Suprapubic skin (tissue), 4 donors: ENCODE data around the gene TRIM22. TPM values are rescaled to one million over a fixed set of nuclear protein-coding genes. Genes with fewer than 3 reads are reported as not detected.

Experiments used
- DNase-seq, 2 donors: peaks; one replicate each; pipeline ENCODE4 v3.0.0-alpha.2; 2019; ENCODE audit warnings: low spot score in 2 of 2
- H3K27ac ChIP-seq: fragments of 200-600 bp; sonication (generic); one replicate; pipeline ENCODE4 v1.5.1; 2019
- H3K27me3 ChIP-seq: fragments of 200-600 bp; sonication (generic); one replicate; pipeline ENCODE4 v1.5.1; 2019
- H3K36me3 ChIP-seq: fragments of 200-600 bp; sonication (generic); one replicate; pipeline ENCODE4 v1.5.1; 2019
- H3K4me1 ChIP-seq: fragments of 200-600 bp; sonication (generic); one replicate; pipeline ENCODE4 v1.5.1; 2019
- H3K4me3 ChIP-seq: fragments of 200-600 bp; sonication (generic); one replicate; pipeline ENCODE4 v1.5.1; 2019; ENCODE audit warnings: mild to moderate bottlenecking
- H3K9me3 ChIP-seq: fragments of 200-600 bp; sonication (generic); one replicate; pipeline ENCODE4 v1.5.1; 2019
- CTCF ChIP-seq, 2 donors: fragments of 200-600 bp in 1 of 2; fragments of 450-650 bp in 1 of 2; sonication (generic) in 1 of 2; IDR thresholded peaks; one replicate each; pipeline ENCODE4 v1.5.1; 2016 to 2019; ENCODE audit warnings: antibody characterized with exemption in 2 of 2, mild to moderate bottlenecking in 1 of 2, moderate library complexity in 1 of 2
- EP300 ChIP-seq: sonication (generic); formaldehyde crosslinking; IDR thresholded peaks from one replicate; pipeline ENCODE4 v1.6.1; 2017; ENCODE audit warnings: antibody characterized with exemption
- POLR2A ChIP-seq, 2 donors: fragments of 450-650 bp; IDR thresholded peaks; one replicate each; pipeline ENCODE4 v1.6.1; 2017; ENCODE audit warnings: antibody characterized with exemption in 2 of 2, mild to moderate bottlenecking in 2 of 2, moderate library complexity in 2 of 2
- POLR2AphosphoS5 ChIP-seq, 3 donors: sonication (generic); formaldehyde crosslinking; IDR thresholded peaks; one replicate each; pipeline ENCODE4 v1.6.1; 2017; ENCODE audit warnings: antibody characterized with exemption in 3 of 3
- WGBS: methylation state at CpG from one replicate; pipeline ENCODE4 v1.1.5; 2018; 5-methylcytosine and 5-hydroxymethylcytosine counted together
- total RNA-seq, 4 donors: library from RNA; depleted of rRNA; stranded (reverse); fragments of >200 nt; gene quantifications; one replicate each; pipeline ENCODE4 v1.1.0, GENCODE V29; 2016

The TRIM22 gene
- total RNA-seq, 4 donors from 2014 or later: 8.5 to 20.3 (median 13.6) TPM

- Histone ChIP-seq H3K27me3 (no peaks in the 10 kb centered on the region), H3K36me3 (no peaks in the 10 kb centered on the region), H3K27ac (no peak within 1 kb of the TSS), H3K9me3 (no peaks in the 10 kb centered on the region), H3K4me1 (no peaks in the 10 kb centered on the region), H3K4me3 (no peak within 1 kb of the TSS)
- no peak for DNase-seq
- WGBS: 59% methylated on average over 1 of the region's 1 CpG
- TF ChIP-seq POLR2AphosphoS5 (IDR thresholded peaks at IDR 0.05): no peak
- no peak for TF ChIP-seq CTCF (IDR thresholded peaks at IDR 0.05)
- no peak for TF ChIP-seq EP300
- TF ChIP-seq POLR2A (IDR thresholded peaks at IDR 0.05): no peak
Observed at GRCh38 chr11:5736396-5736795, 46.8 kb downstream of the TRIM22 start, which contains the start of gene OR56B1. Gene OR56B1 (plus strand): TSS chr11:5736448. CDS start chr11:5736517, 69 bp downstream.

GRCh38 chr11:5737091-5737490 is 47.5 kb downstream of the TRIM22 start:
- Histone ChIP-seq H3K4me1 (no peaks in the 10 kb centered on the region), H3K4me3 (no peak overlapping the region)
- no peak for TF ChIP-seq POLR2A (IDR thresholded peaks at IDR 0.05)
- no peak for TF ChIP-seq EP300
- no peak for TF ChIP-seq CTCF (IDR thresholded peaks at IDR 0.05)
- TF ChIP-seq POLR2AphosphoS5 (IDR thresholded peaks at IDR 0.05): no peak

GRCh38 chr11:5737670-5738392 is 48.2 kb downstream of the TRIM22 start:
- Histone ChIP-seq H3K27me3 (no peaks in the 10 kb centered on the region), H3K27ac (no peak overlapping the region)
- WGBS: 88% methylated on average over 6 of the region's 6 CpGs

More at GRCh38 chr11:5737091-5737490, 47.5 kb downstream of the TRIM22 start:
- no peak for DNase-seq
- no peaks in the 10 kb centered on the region for H3K36me3 ChIP-seq
- no peaks in the 10 kb centered on the region for H3K27me3 ChIP-seq
- H3K27ac ChIP-seq: no peak overlapping the region
- H3K9me3 ChIP-seq: no peaks in the 10 kb centered on the region

GRCh38 chr11:5738431-5738830 is 48.8 kb downstream of the TRIM22 start:
- WGBS: 42% methylated on average over 1 of the region's 1 CpG
- H3K9me3 ChIP-seq: no peaks in the 10 kb centered on the region
- no peak for DNase-seq
- no peak overlapping the region for H3K4me3 ChIP-seq
- no peaks in the 10 kb centered on the region for H3K4me1 ChIP-seq
- H3K27me3 ChIP-seq: no peaks in the 10 kb centered on the region
- TF ChIP-seq POLR2A (IDR thresholded peaks at IDR 0.05) (no peak), POLR2AphosphoS5 (IDR thresholded peaks at IDR 0.05) (no peak), CTCF (IDR thresholded peaks at IDR 0.05) (no peak), EP300 (no peak)
- H3K36me3 ChIP-seq: no peaks in the 10 kb centered on the region
- H3K27ac ChIP-seq: no peak overlapping the region

More at GRCh38 chr11:5737670-5738392, 48.2 kb downstream of the TRIM22 start:
- no peak for TF ChIP-seq CTCF (IDR thresholded peaks at IDR 0.05)
- no peak for TF ChIP-seq POLR2AphosphoS5 (IDR thresholded peaks at IDR 0.05)
- no peak for TF ChIP-seq EP300
- no peak for TF ChIP-seq POLR2A (IDR thresholded peaks at IDR 0.05)
- Histone ChIP-seq H3K4me3 (no peak overlapping the region), H3K4me1 (no peaks in the 10 kb centered on the region), H3K36me3 (no peaks in the 10 kb centered on the region), H3K9me3 (no peaks in the 10 kb centered on the region)
- no peak for DNase-seq

- WGBS: 71% methylated on average over 3 of the region's 3 CpGs
- no peak for DNase-seq
- Histone ChIP-seq H3K36me3 (no peaks in the 10 kb centered on the region), H3K9me3 (no peaks in the 10 kb centered on the region), H3K27me3 (no peaks in the 10 kb centered on the region), H3K4me3 (no peak overlapping the region), H3K27ac (no peak overlapping the region), H3K4me1 (no peaks in the 10 kb centered on the region)
- TF ChIP-seq EP300 (no peak), POLR2AphosphoS5 (IDR thresholded peaks at IDR 0.05) (no peak), CTCF (IDR thresholded peaks at IDR 0.05) (no peak), POLR2A (IDR thresholded peaks at IDR 0.05) (no peak)
Observed at GRCh38 chr11:5746614-5747013, 57.0 kb downstream of the TRIM22 start.
